KMS-11 (cell line): Measurements from ENCODE around the gene PCP4L1.
A peak's percentile ranks its signal among the peaks of the same experiment; 100 is the strongest.
"Not testable (repeated sequence)": the region's sequence is repeated elsewhere in the genome, so short reads cannot be mapped to it uniquely, and the experiment has no call there.

Source experiments
- H2AFZ ChIP-seq: fragments of 200-600 bp; sonication (generic); 2 replicates; pipeline ENCODE4 v1.6.1; 2016; ENCODE audit warnings: antibody characterized with exemption, mixed run types, low read depth
- H3K27ac ChIP-seq: fragments of 200-600 bp; sonication (generic); 2 replicates; pipeline ENCODE4 v1.6.1; 2016; ENCODE audit warnings: mild to moderate bottlenecking, mixed run types
- H3K27me3 ChIP-seq: fragments of 200-600 bp; sonication (generic); 2 replicates; pipeline ENCODE4 v1.6.1; 2017; ENCODE audit warnings: mild to moderate bottlenecking, low read depth, mixed run types, moderate library complexity; ENCODE audit not compliant: insufficient read depth
- H3K36me3 ChIP-seq: fragments of 200-600 bp; sonication (generic); 2 replicates; pipeline ENCODE4 v1.6.1; 2017; ENCODE audit warnings: mild to moderate bottlenecking, mixed run types; ENCODE audit not compliant: insufficient read depth
- H3K4me1 ChIP-seq: fragments of 200-600 bp; sonication (generic); 2 replicates; pipeline ENCODE4 v1.6.1; 2016; ENCODE audit warnings: mild to moderate bottlenecking, low read depth, mixed run types; ENCODE audit not compliant: poor library complexity, severe bottlenecking
- H3K4me2 ChIP-seq: fragments of 200-600 bp; sonication (generic); 2 replicates; pipeline ENCODE4 v1.7.0; 2016; ENCODE audit warnings: mild to moderate bottlenecking, mixed run types
- H3K4me3 ChIP-seq: fragments of 200-600 bp; sonication (generic); IDR thresholded peaks from 2 replicates; pipeline ENCODE4 v1.6.1; 2017; ENCODE audit warnings: low read depth, low read length, mixed read lengths; ENCODE audit not compliant: insufficient read depth
- H3K79me2 ChIP-seq: fragments of 200-600 bp; sonication (generic); 2 replicates; pipeline ENCODE4 v1.6.1; 2016; ENCODE audit warnings: low read depth, mixed run types; ENCODE audit not compliant: insufficient read depth
- H3K9ac ChIP-seq: fragments of 200-600 bp; sonication (generic); 2 replicates; pipeline ENCODE4 v1.6.1; 2016; ENCODE audit warnings: mild to moderate bottlenecking, mixed run types
- H4K20me1 ChIP-seq: fragments of 200-600 bp; sonication (generic); 2 replicates; pipeline ENCODE4 v1.6.1; 2016; ENCODE audit warnings: mild to moderate bottlenecking, mixed run types; ENCODE audit not compliant: insufficient read depth
- TF ChIP-seq, protein P1 (sequence below): fragments of 200-600 bp; sonication (generic); conservative IDR thresholded peaks from 2 replicates; pipeline ENCODE4 v1.6.1; 2017; ENCODE audit warnings: low read depth, mild to moderate bottlenecking, antibody characterized with exemption, low read length, moderate library complexity, mixed read lengths

PCP4L1 gene

DNA sequence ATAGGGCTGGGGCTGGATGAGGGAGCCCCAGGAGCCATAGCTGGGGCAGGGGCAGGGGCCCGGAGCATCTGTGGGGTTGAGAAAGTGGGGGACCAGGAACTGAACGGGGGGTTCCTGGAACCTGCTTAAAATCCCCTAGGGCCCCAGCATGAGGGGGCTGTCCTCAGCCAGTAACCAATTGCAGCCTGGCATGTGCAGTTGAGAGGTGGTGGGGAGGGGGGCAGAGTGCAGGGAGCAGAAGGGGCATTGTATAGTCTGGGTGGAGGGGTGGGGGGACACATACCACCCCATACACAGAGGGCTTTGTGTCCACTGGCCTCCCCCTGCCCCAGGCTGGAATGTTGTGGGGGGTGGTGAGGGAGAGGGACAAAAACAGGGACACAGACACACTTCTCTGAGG is 51.3 kb downstream of the PCP4L1 start, which contains the start of gene MPZ:
MPZ (minus strand) TSS at position 101 of the 400 bp plus-strand sequence; CDS start at position 38, 63 bp downstream.
- Histone ChIP-seq H3K27me3 (no peaks in the 10 kb centered on the region), H3K9ac (no peak within 1 kb of the TSS), H2AFZ (no peak within 1 kb of the TSS), H3K4me1 (peaks cover 14% of the 10 kb centered on the region), H3K79me2 (peaks cover 4% of the 10 kb centered on the region; the same call in 1 of the 2 replicates), H3K27ac (no peak within 1 kb of the TSS), H3K36me3 (no peaks in the 10 kb centered on the region), H4K20me1 (no peaks in the 10 kb centered on the region), H3K4me3 (no peak within 1 kb of the TSS), H3K4me2 (no peak within 1 kb of the TSS)
- TF ChIP-seq, protein P1, sequence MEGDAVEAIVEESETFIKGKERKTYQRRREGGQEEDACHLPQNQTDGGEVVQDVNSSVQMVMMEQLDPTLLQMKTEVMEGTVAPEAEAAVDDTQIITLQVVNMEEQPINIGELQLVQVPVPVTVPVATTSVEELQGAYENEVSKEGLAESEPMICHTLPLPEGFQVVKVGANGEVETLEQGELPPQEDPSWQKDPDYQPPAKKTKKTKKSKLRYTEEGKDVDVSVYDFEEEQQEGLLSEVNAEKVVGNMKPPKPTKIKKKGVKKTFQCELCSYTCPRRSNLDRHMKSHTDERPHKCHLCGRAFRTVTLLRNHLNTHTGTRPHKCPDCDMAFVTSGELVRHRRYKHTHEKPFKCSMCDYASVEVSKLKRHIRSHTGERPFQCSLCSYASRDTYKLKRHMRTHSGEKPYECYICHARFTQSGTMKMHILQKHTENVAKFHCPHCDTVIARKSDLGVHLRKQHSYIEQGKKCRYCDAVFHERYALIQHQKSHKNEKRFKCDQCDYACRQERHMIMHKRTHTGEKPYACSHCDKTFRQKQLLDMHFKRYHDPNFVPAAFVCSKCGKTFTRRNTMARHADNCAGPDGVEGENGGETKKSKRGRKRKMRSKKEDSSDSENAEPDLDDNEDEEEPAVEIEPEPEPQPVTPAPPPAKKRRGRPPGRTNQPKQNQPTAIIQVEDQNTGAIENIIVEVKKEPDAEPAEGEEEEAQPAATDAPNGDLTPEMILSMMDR, result no peak

DNA sequence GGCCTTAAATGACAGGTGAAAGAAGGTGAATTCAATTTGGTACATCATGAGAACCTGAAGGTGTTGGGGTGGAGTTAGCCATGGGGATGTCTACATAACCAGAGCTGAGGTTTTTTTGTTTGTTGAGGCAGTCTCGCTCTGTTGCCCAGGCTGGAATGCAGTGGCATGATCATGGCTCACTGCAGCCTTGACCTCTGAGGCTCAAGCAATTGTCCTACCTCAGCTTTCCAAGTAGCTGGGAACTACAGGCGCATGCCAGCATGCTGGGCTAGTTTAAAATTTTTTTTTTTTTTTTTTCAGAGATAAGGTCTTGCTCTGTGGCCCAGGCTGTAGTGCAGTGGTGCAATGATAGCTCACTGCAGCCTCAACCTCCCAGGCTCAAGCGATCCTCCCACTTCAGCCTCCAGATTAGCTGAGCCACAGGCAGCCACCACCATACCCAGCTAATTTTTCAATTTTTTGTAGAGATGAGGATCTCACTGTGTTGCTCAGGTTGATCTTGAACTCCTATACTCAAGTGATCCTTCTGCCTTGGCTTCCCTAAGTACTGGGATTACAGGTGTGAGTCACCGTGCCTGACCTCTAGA is 53.1 kb downstream of the PCP4L1 start:
- Histone ChIP-seq H4K20me1 (no peaks in the 10 kb centered on the region), H3K27ac (no peak overlapping the region), H3K4me1 (peaks cover 20% of the 10 kb centered on the region), H3K4me2 (no peak overlapping the region), H3K27me3 (no peaks in the 10 kb centered on the region), H3K79me2 (peaks cover 10% of the 10 kb centered on the region; the same call in 1 of the 2 replicates), H3K4me3 (no peak overlapping the region), H3K36me3 (no peaks in the 10 kb centered on the region), H2AFZ (no peak overlapping the region), H3K9ac (no peak overlapping the region)
- TF ChIP-seq, protein P1, result no peak

DNA sequence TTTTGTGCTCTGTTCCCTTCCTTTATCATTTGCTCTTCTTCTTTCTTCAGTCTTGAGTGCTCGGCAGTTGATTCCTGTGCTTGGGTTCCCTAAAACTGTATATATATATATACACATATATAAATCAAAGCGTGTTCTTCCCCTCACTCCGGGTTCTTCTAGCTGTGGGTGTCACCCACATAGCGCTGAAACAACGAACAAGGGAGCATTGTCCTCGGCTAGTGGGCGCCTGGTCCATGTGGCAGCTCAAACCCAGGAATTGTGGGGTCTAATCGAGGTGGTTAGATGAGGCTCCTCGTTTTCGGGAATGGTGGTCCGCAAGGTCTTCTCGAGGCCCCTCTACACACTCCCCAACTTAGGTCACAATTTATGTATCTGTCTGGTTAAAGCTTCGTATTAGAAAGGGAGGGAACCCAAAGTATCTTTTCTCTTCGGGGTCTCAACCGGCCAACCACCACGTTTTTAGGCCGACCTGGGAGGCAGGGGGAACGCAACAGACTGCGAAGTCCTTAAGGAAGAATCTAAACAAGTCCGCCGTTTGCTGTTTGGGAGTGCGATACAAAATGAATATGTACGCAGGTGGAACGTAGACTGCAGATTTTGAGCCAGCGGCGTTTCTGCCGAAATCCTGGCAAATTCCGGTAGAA is 55.1 kb downstream of the PCP4L1 start:
- no peaks in the 10 kb centered on the region for H4K20me1 ChIP-seq
- H3K27ac ChIP-seq, result peak overlapping the region; percentile 60
- peaks cover 14% of the 10 kb centered on the region for H3K4me1 ChIP-seq
- H3K4me3 ChIP-seq, result peak overlapping the region; percentile 99
- TF ChIP-seq, protein P1, result no peak
- H3K27me3 ChIP-seq, result no peaks in the 10 kb centered on the region
- peak overlapping the region; percentile 91 for H3K4me2 ChIP-seq
- H3K36me3 ChIP-seq, result no peaks in the 10 kb centered on the region
- peak overlapping the region; percentile 99 for H2AFZ ChIP-seq
- peaks cover 10% of the 10 kb centered on the region; the same call in 1 of the 2 replicates for H3K79me2 ChIP-seq
- peak overlapping the region; percentile 82 for H3K9ac ChIP-seq

DNA sequence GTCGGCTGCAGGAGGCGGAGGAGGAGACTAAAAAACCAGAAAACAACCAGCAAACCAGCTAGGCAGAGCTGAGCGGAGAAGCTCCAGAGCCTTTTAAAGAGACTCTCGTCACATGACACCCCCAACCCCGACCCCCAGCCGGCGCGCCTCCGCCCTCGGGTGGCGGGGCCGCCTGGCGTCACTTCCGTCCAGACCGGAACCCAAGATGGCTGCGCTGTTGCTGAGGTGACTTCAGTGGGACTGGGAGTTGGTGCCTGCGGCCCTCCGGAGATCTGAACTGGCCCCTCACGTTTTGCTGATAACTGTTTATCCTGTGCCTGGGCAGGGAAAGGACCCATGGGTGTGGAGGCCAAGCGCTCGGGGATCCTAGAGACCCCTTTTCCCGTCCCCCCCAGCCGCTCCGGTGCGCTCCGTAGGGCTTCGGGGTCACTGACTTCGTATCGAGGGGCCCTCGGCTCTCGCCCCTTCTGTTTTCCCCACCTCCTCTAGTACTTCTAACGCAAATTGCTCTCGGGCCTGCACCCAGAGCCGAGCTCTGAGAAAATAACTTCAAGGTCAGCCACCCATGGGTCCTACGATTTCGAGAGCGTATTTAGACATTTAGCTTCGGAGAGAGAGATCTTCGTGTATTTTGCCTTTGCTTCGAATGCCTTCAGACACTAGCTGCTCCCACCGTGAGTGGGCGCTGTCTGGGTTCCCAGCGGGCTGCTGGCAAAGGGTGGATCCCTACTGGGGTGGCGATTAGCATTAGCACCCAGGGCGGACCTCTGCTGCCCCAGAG is 55.8 kb downstream of the PCP4L1 start, which contains the start of gene SDHC:
SDHC (plus strand) TSS at position 181 of the 781 bp plus-strand sequence; CDS start at position 206, 25 bp downstream.
- Histone ChIP-seq H3K9ac (peak within 1 kb of the TSS; percentile 82), H3K4me1 (peaks cover 14% of the 10 kb centered on the region), H3K79me2 (peaks cover 10% of the 10 kb centered on the region; the same call in 1 of the 2 replicates), H3K36me3 (no peaks in the 10 kb centered on the region), H4K20me1 (no peaks in the 10 kb centered on the region), H3K27me3 (no peaks in the 10 kb centered on the region), H2AFZ (peak within 1 kb of the TSS; percentile 99), H3K27ac (peak within 1 kb of the TSS; percentile 60), H3K4me3 (peak within 1 kb of the TSS; percentile 99), H3K4me2 (peak within 1 kb of the TSS; percentile 91)
- TF ChIP-seq, protein P1, result peak; percentile 51

DNA sequence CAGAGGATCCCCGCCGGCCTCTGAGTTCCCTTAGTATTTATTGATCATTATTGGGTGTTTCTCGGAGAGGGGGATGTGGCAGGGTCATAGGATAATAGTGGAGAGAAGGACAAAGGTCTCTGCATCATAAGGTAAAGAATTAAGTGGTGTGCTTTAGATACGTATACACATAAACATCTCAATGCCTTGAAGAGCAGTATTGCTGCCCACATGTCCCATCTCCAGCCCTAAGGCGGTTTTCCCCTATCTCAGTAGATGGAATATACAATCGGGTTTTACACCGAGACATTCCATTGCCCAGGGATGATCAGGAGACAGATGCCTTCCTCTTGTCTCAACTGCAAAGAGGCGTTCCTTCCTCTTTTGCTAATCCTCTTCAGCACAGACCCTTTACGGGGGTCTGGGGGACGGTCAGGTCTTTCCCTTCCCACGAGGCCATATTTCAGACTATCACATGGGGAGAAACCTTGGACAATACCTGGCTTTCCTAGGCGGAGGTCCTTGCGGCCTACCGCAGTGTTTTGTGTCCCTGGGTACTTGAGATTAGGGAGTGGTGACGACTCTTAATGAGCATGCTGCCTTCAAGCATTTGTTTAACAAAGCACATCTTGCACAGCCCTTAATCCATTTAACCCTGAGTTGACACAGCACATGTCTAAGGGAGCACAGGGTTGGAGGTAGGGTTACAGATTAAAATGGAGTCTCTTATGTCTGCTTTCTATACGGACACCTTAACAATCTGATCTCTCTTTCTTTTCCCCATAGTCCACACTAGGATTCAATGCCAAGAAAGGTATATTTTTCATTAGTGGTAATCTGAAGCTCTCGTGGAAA is 57.5 kb downstream of the PCP4L1 start:
- H3K4me3 ChIP-seq, H3K27ac ChIP-seq, H2AFZ ChIP-seq, H3K36me3 ChIP-seq, H3K27me3 ChIP-seq, H3K79me2 ChIP-seq, H3K9ac ChIP-seq, H4K20me1 ChIP-seq: not testable (repeated sequence)
- peaks cover 14% of the 10 kb centered on the region for H3K4me1 ChIP-seq
- peak overlapping the region; percentile 91; the same call in 1 of the 2 replicates for H3K4me2 ChIP-seq
